ENCODE data around the gene CTIF.

Gene CTIF

DNA sequence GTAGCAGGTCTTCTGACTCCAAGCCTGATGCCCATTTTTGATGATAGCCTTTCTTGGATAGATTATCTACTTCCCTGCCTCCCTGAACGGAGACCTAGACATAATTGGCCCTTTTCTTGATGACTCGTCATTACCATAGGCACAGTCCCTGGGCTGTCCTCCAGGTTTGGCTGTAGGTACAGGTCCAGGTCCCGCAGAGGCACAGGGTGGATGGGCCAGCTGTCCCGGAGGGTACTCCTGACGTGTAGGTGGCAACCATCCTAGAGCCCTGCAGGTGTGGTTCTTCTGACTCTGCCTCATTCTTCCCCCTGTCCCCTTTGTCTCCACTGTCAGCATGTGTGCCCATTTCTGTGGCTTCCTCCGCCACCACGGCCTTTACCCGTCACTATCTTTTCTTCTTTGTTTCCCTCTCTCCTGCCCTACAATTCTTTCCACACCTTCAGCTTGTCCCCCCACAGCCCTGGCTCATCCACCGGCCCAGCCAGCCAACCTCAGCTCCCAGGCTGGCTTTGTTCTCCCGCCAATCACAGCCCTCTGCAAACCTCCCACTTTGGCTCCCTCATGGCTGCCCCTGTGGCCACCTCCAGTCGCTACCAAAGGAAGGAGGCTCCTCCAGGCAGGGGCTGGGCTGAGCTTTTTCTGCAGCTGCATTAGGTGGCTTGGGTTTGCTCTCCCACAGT lies 309.1 kb downstream of the CTIF start:
- no peak for DNase-seq (ENCODE audit: low read depth, low spot score)
- Histone ChIP-seq H3K4me3 (no peak overlapping the region), H3K9me3 (ENCODE audit: low read depth, low read length) (no peaks in the 10 kb centered on the region), H3K9ac (ENCODE audit: insufficient read length) (no peak overlapping the region), H3K27ac (no peak overlapping the region), H3K36me3 (ENCODE audit: insufficient read depth, low read length) (no peaks in the 10 kb centered on the region)
- TF ChIP-seq EZH2 (IDR thresholded peaks at IDR 0.05) (no peak), POLR2AphosphoS5 (IDR thresholded peaks at IDR 0.05; ENCODE audit: borderline replicate concordance, low read depth, low read length) (no peak), FOXP2 (optimal IDR thresholded peaks at IDR 0.05; ENCODE audit: control extremely low read depth, extremely low read length, insufficient read depth) (no peak)

DNA sequence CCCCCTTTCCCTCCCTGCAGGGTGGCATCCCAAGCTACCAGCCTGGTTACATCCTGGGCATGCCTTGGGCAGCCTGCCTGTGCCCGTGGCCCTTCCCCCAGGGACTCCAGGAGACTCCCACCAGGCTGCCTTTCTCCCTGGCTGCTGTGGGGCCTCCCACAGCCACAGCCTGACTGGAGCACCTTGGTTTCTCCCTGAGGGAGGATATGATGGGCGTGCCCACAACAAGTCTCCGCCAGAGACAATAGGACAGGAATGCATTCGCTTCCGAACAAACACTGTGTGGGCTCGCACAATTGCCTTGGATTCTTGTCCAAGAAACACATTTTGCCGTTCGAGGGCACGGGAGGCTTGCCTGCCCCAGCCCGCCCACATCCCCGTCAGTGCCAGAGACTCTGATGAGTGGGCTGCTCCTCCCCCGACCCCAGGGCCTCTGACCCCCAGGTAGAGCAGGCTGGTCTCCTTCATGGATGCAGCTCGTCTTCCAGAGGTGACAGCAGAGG lies 309.9 kb downstream of the CTIF start:
- no peaks in the 10 kb centered on the region for H3K36me3 ChIP-seq (ENCODE audit: insufficient read depth, low read length)
- no peak overlapping the region for H3K27ac ChIP-seq
- no peak overlapping the region for H3K4me3 ChIP-seq
- no peak for DNase-seq (ENCODE audit: low read depth, low spot score)
- H3K9ac ChIP-seq (ENCODE audit: insufficient read length) = no peak overlapping the region
- TF ChIP-seq EZH2 (IDR thresholded peaks at IDR 0.05) (no peak), POLR2AphosphoS5 (IDR thresholded peaks at IDR 0.05; ENCODE audit: borderline replicate concordance, low read depth, low read length) (no peak), FOXP2 (optimal IDR thresholded peaks at IDR 0.05; ENCODE audit: control extremely low read depth, extremely low read length, insufficient read depth) (no peak)
- no peaks in the 10 kb centered on the region for H3K9me3 ChIP-seq (ENCODE audit: low read depth, low read length)

DNA sequence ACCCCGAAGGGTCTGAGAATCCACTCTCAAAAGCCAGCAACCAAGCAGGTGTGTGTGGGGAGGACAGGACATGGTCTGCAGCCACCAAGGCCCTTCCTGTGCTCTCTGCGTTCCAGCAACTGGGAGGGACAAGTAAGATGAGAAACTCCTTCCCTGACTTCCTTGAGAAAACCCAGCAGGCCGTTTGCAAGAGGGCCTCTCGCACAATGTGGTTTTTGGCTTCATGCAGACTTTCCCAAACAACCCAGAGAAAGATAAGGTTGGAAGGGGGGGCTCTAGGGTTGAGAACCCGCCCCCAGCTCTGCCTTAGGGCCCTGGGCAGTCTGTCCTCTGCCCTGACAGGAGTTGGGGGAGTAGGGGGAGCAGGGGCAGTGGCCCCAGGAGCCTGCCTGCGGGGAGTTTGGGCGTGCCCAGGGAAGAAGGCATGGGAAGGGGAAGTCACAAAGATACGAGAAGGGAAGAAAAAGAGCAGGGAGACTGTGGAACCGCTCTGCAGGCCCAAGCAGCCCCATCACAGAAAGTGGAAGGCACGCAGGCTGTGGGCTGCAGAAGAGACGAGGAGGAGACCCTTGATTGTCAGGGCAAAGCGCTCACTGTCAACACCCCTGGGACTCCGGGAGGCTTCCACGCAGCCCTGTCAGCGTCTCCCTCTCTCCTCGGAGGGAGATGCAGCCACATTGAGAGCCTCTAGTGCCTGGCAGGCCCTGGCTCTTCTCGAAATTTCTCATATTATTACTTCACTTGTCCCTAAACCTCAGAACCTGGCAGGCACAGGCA lies 312.2 kb downstream of the CTIF start:
- Histone ChIP-seq H3K27ac (peak overlapping the region; percentile 51; the same call in 1 of the 2 replicates), H3K9ac (ENCODE audit: insufficient read length) (no peak overlapping the region)
- no peak for DNase-seq (ENCODE audit: low read depth, low spot score)

DNA sequence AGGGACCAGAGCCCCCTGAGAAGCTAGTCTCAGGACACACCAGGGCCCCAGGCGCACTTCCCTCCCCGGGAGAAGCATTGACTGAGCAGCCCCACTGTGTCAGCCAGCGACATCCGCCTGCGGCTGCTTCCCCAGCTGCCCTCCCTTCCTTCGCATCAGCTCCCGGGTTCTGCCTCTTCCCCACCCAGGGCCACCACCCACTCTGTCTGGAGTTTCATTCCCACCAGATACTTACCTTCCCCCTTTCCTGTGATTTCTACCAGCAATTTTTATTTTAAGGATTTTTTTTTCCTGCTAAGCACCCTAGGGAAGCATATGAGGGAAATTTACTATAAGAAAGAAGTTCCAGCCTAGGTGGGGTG lies 312.7 kb downstream of the CTIF start:
- TF ChIP-seq POLR2AphosphoS5 (IDR thresholded peaks at IDR 0.05; ENCODE audit: borderline replicate concordance, low read depth, low read length) = no peak
- TF ChIP-seq EZH2 (IDR thresholded peaks at IDR 0.05) = no peak
- no peak for TF ChIP-seq FOXP2 (optimal IDR thresholded peaks at IDR 0.05; ENCODE audit: control extremely low read depth, extremely low read length, insufficient read depth)
- Histone ChIP-seq H3K36me3 (ENCODE audit: insufficient read depth, low read length) (no peaks in the 10 kb centered on the region), H3K4me3 (0 out of 2 replicates have a peak overlapping the region, but pooled peaks have one; percentile 1), H3K9me3 (ENCODE audit: low read depth, low read length) (no peaks in the 10 kb centered on the region), H3K9ac (ENCODE audit: insufficient read length) (no peak overlapping the region), H3K27ac (peak overlapping the region; percentile 51; the same call in 1 of the 2 replicates)
- DNase-seq (ENCODE audit: low read depth, low spot score) = no peak

More for the DNA sequence above, 312.2 kb downstream of the CTIF start:
- Histone ChIP-seq H3K36me3 (ENCODE audit: insufficient read depth, low read length) (no peaks in the 10 kb centered on the region), H3K9me3 (ENCODE audit: low read depth, low read length) (no peaks in the 10 kb centered on the region), H3K4me3 (0 out of 2 replicates have a peak overlapping the region, but pooled peaks have one; percentile 1)
- TF ChIP-seq POLR2AphosphoS5 (IDR thresholded peaks at IDR 0.05; ENCODE audit: borderline replicate concordance, low read depth, low read length) = no peak
- TF ChIP-seq EZH2 (IDR thresholded peaks at IDR 0.05) = no peak
- no peak for TF ChIP-seq FOXP2 (optimal IDR thresholded peaks at IDR 0.05; ENCODE audit: control extremely low read depth, extremely low read length, insufficient read depth)

DNA sequence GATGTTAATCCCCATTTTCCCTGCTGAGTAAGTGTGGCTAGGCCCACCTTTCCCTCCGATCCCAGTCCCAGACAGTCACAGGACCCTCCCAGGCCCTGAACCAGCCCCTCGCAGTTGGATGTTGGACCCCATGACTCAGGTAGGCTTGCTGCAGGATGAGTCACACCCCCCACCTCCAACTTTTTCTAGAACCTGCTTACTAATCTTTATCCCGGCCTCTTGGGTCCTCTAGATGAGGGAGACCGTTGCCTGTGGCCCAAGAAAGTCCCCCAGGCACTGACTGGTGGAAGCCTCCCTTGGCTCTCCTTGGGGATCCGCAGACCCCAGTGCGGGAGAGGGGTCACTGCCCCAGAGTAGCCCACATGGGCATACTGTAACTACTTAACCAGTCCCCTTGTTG lies 313.5 kb downstream of the CTIF start:
- Histone ChIP-seq H3K9me3 (ENCODE audit: low read depth, low read length) (no peaks in the 10 kb centered on the region), H3K4me3 (no peak overlapping the region), H3K36me3 (ENCODE audit: insufficient read depth, low read length) (no peaks in the 10 kb centered on the region), H3K27ac (no peak overlapping the region), H3K9ac (ENCODE audit: insufficient read length) (no peak overlapping the region)
- TF ChIP-seq FOXP2 (optimal IDR thresholded peaks at IDR 0.05; ENCODE audit: control extremely low read depth, extremely low read length, insufficient read depth) (no peak), POLR2AphosphoS5 (IDR thresholded peaks at IDR 0.05; ENCODE audit: borderline replicate concordance, low read depth, low read length) (no peak), EZH2 (IDR thresholded peaks at IDR 0.05) (no peak)
- no peak for DNase-seq (ENCODE audit: low read depth, low spot score)

DNA sequence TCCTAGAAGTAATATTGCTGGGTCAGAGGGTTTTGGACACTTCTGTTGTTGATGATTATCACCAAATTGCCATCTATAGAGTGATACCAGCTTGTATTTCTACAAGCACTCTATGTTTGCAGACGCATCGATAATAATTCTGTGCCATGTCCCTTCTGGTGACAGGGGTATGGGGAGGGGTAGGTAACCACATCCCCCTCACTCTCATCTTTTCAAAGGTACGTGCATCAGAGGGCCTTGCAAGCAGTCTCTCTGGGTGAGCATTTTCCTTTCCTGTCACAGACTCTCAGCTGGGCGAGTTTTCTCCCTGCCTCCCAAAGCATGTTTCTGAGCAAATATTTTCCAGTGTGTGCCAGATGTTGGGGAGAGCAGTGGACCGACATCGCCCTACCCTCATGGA lies 314.0 kb downstream of the CTIF start:
- DNase-seq (ENCODE audit: low read depth, low spot score) = no peak
- Histone ChIP-seq H3K9me3 (ENCODE audit: low read depth, low read length) (no peaks in the 10 kb centered on the region), H3K36me3 (ENCODE audit: insufficient read depth, low read length) (no peaks in the 10 kb centered on the region), H3K4me3 (no peak overlapping the region), H3K9ac (ENCODE audit: insufficient read length) (no peak overlapping the region), H3K27ac (no peak overlapping the region)
- TF ChIP-seq FOXP2 (optimal IDR thresholded peaks at IDR 0.05; ENCODE audit: control extremely low read depth, extremely low read length, insufficient read depth) (no peak), POLR2AphosphoS5 (IDR thresholded peaks at IDR 0.05; ENCODE audit: borderline replicate concordance, low read depth, low read length) (no peak), EZH2 (IDR thresholded peaks at IDR 0.05) (no peak)

DNA sequence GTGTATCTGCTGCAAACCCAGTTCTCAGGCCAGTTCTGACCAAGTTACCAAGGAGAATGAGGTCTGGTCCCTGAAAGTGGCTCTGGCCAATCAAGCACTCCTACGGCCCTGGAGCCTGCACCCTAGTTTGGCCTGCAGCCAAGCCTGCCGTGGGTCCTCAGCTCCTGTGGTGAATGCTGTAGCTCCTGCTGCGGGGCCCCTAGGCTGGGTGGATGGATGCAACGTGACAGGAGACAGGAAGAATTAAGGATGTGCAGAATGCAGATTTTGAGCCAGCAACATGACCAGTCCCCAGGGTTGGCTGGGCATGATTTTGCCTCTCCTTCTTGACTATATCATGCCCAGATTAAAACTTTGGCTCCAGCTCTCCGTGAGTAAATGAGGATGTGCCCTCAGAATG lies 314.8 kb downstream of the CTIF start:
- no peak for TF ChIP-seq EZH2 (IDR thresholded peaks at IDR 0.05)
- TF ChIP-seq FOXP2 (optimal IDR thresholded peaks at IDR 0.05; ENCODE audit: control extremely low read depth, extremely low read length, insufficient read depth) = no peak
- no peak for TF ChIP-seq POLR2AphosphoS5 (IDR thresholded peaks at IDR 0.05; ENCODE audit: borderline replicate concordance, low read depth, low read length)
- Histone ChIP-seq H3K4me3 (no peak overlapping the region), H3K36me3 (ENCODE audit: insufficient read depth, low read length) (no peaks in the 10 kb centered on the region), H3K9ac (ENCODE audit: insufficient read length) (no peak overlapping the region), H3K27ac (no peak overlapping the region), H3K9me3 (ENCODE audit: low read depth, low read length) (no peaks in the 10 kb centered on the region)
- DNase-seq (ENCODE audit: low read depth, low spot score) = no peak

DNA sequence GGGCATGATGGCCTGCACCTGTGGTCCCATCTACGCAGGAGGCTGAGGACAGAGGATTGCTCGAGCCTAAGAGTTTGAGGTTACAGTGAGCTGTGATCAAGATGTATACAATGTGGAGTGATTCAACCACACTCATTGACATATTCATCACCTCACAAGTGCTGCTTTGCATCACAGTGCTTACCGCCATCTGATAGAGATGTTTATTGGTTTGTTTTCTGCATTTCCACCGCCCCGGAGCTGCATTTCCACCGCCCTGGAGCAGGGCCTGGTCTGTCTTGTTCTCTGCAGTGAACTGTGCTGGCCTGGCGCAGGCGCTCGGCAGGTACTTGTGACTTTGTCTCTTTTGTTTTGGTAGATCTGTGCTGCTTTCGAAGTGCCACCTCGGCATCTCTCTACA lies 315.9 kb downstream of the CTIF start:
- Histone ChIP-seq H3K27ac (no peak overlapping the region), H3K4me3 (no peak overlapping the region), H3K36me3 (ENCODE audit: insufficient read depth, low read length) (no peaks in the 10 kb centered on the region), H3K9me3 (ENCODE audit: low read depth, low read length) (no peaks in the 10 kb centered on the region), H3K9ac (ENCODE audit: insufficient read length) (no peak overlapping the region)
- no peak for TF ChIP-seq POLR2AphosphoS5 (IDR thresholded peaks at IDR 0.05; ENCODE audit: borderline replicate concordance, low read depth, low read length)
- TF ChIP-seq FOXP2 (optimal IDR thresholded peaks at IDR 0.05; ENCODE audit: control extremely low read depth, extremely low read length, insufficient read depth) = no peak
- no peak for TF ChIP-seq EZH2 (IDR thresholded peaks at IDR 0.05)
- no peak for DNase-seq (ENCODE audit: low read depth, low spot score)
